MM.1S (cell line): ENCODE data around the gene DOK6.

ENCODE experiments used
- DNase-seq: peaks from one replicate; pipeline ENCODE4 v3.0.0-alpha.2; 2015
- H2AFZ ChIP-seq: fragments of 300-600 bp; sonication (generic); 2 replicates; pipeline ENCODE4 v1.6.0; 2016; ENCODE audit warnings: antibody characterized with exemption, low read length
- H3F3A ChIP-seq: fragments of 300-600 bp; sonication (generic); 2 replicates; pipeline ENCODE4 v1.6.1; 2016; ENCODE audit warnings: mild to moderate bottlenecking, antibody characterized with exemption, low read length, moderate library complexity, mixed read lengths; ENCODE audit not compliant: insufficient read depth
- H3K27ac ChIP-seq: fragments of 300-600 bp; sonication (generic); 2 replicates; pipeline ENCODE4 v1.5.1; 2016; ENCODE audit warnings: mild to moderate bottlenecking, low read length
- H3K27me3 ChIP-seq: fragments of 300-600 bp; sonication (generic); replicated peaks from 2 replicates; pipeline ENCODE4 v1.6.0; 2016; ENCODE audit warnings: low read length; ENCODE audit not compliant: insufficient read depth
- H3K36me3 ChIP-seq: fragments of 300-600 bp; sonication (generic); replicated peaks from 2 replicates; pipeline ENCODE4 v1.6.1; 2016; ENCODE audit warnings: mild to moderate bottlenecking, low read length, mixed read lengths; ENCODE audit not compliant: insufficient read depth
- H3K4me1 ChIP-seq: fragments of 300-600 bp; sonication (generic); 2 replicates; pipeline ENCODE4 v1.6.1; 2016; ENCODE audit warnings: low read length, mixed read lengths
- H3K4me2 ChIP-seq: fragments of 300-600 bp; sonication (generic); 2 replicates; pipeline ENCODE4 v1.6.0; 2016; ENCODE audit warnings: low read depth, low read length
- H3K4me3 ChIP-seq: fragments of 300-600 bp; sonication (generic); 2 replicates; pipeline ENCODE4 v1.5.1; 2016; ENCODE audit warnings: low read length, mixed read lengths
- H3K79me2 ChIP-seq: fragments of 300-600 bp; sonication (generic); 2 replicates; pipeline ENCODE4 v1.6.1; 2016; ENCODE audit warnings: mixed run types, low read length, mixed read lengths
- H3K9ac ChIP-seq: fragments of 300-600 bp; sonication (generic); 2 replicates; pipeline ENCODE4 v1.6.1; 2016; ENCODE audit warnings: low read length, mixed read lengths
- H3K9me2 ChIP-seq: fragments of 300-600 bp; sonication (generic); replicated peaks from 2 replicates; pipeline ENCODE4 v1.6.1; 2016; ENCODE audit warnings: mild to moderate bottlenecking, low read length, mixed read lengths; ENCODE audit not compliant: insufficient read depth
- H3K9me3 ChIP-seq: fragments of 300-600 bp; sonication (generic); replicated peaks from 2 replicates; pipeline ENCODE4 v1.6.1; 2016; ENCODE audit warnings: mild to moderate bottlenecking, low read length, mixed read lengths; ENCODE audit not compliant: insufficient read depth
- H4K20me1 ChIP-seq: fragments of 300-600 bp; sonication (generic); 2 replicates; pipeline ENCODE4 v1.6.1; 2016; ENCODE audit warnings: mild to moderate bottlenecking, low read length, moderate library complexity, mixed read lengths; ENCODE audit not compliant: insufficient read depth
- EZH2 ChIP-seq: fragments of 300-600 bp; sonication (generic); optimal IDR thresholded peaks from 2 replicates; pipeline ENCODE3; 2017; ENCODE audit warnings: low read depth, mild to moderate bottlenecking, antibody characterized with exemption, low read length, mixed read lengths
- EZH2phosphoT487 ChIP-seq: fragments of 300-600 bp; sonication (generic); IDR thresholded peaks from 2 replicates; pipeline ENCODE4 v1.6.1; 2018; ENCODE audit warnings: antibody characterized with exemption, low read length
- TF ChIP-seq, protein P1 (sequence below): fragments of 300-600 bp; sonication (generic); IDR thresholded peaks from 2 replicates; pipeline ENCODE4 v1.5.1; 2016; ENCODE audit warnings: antibody characterized with exemption, low read length, mixed read lengths

The DOK6 gene

DNA sequence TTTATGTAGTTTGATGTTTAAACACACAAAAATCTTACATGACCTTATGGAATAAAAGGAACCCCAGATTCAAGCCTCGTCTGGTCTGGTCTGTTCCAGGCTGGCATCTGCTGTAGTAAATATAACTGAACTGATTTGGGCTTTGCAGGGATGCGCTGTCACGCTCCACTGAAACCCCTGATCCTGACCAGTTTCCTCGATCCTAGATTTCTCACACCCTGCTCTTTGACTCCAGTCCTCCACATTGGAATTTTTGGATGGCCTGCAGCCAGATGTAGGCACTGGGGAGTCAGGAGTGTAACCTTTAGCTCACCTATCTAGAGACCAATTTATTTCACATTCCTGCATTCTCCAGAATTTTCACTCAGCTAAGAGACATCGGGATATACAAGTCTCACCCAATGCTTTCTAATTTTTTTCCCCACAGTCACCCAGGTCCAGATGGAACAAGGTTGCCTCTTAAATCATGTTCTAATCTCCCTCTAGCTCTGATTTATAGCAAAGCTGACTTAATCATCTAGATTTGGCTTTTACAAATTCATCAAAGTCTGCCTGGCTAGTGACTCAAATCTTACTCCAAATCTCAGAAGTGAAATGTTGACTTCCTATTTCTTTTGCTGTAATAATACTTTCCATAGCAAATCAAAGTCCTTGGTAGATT lies 327.4 kb downstream of the DOK6 start:
- H3K4me2 ChIP-seq, result no peak overlapping the region

DNA sequence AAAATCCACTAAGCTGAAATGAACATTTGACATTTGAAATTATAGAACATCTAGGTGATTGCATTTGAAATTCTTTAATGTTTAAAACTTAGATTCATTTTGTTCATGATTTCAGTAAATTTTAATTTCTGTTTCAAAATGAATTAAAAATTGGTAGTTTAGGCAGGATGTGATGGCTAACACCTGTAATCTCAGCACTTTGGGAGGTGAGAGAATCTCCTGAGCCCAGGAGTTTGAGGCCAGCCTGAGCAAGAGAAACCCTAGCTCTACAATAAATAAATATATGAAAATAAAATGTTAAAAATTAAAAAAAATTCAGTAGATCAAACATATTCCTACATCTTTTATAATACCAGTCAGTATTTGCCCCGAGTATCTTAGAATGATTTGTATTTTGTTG lies 330.0 kb downstream of the DOK6 start:
- no peak for DNase-seq
- TF ChIP-seq, protein P1, sequence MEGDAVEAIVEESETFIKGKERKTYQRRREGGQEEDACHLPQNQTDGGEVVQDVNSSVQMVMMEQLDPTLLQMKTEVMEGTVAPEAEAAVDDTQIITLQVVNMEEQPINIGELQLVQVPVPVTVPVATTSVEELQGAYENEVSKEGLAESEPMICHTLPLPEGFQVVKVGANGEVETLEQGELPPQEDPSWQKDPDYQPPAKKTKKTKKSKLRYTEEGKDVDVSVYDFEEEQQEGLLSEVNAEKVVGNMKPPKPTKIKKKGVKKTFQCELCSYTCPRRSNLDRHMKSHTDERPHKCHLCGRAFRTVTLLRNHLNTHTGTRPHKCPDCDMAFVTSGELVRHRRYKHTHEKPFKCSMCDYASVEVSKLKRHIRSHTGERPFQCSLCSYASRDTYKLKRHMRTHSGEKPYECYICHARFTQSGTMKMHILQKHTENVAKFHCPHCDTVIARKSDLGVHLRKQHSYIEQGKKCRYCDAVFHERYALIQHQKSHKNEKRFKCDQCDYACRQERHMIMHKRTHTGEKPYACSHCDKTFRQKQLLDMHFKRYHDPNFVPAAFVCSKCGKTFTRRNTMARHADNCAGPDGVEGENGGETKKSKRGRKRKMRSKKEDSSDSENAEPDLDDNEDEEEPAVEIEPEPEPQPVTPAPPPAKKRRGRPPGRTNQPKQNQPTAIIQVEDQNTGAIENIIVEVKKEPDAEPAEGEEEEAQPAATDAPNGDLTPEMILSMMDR, result no peak
- TF ChIP-seq EZH2phosphoT487, result no peak
- TF ChIP-seq EZH2, result no peak
- no peaks in the 10 kb centered on the region for H4K20me1 ChIP-seq
- no peaks in the 10 kb centered on the region for H3F3A ChIP-seq
- no peaks in the 10 kb centered on the region for H3K9me2 ChIP-seq
- no peaks in the 10 kb centered on the region for H3K27me3 ChIP-seq
- H3K4me1 ChIP-seq, result no peaks in the 10 kb centered on the region
- no peaks in the 10 kb centered on the region for H3K79me2 ChIP-seq
- no peak overlapping the region for H3K27ac ChIP-seq
- no peak overlapping the region for H3K9ac ChIP-seq
- H3K9me3 ChIP-seq, result no peaks in the 10 kb centered on the region
- H2AFZ ChIP-seq, result no peak overlapping the region
- no peaks in the 10 kb centered on the region for H3K36me3 ChIP-seq
- no peak overlapping the region for H3K4me3 ChIP-seq
- no peak overlapping the region for H3K4me2 ChIP-seq

More for the DNA sequence above, 327.4 kb downstream of the DOK6 start:
- TF ChIP-seq, protein P1, result no peak
- TF ChIP-seq EZH2phosphoT487 (no peak), EZH2 (no peak)
- Histone ChIP-seq H3K79me2 (no peaks in the 10 kb centered on the region), H3F3A (no peaks in the 10 kb centered on the region), H3K27me3 (no peaks in the 10 kb centered on the region), H2AFZ (no peak overlapping the region), H3K9ac (no peak overlapping the region), H3K27ac (no peak overlapping the region), H3K9me3 (no peaks in the 10 kb centered on the region), H4K20me1 (no peaks in the 10 kb centered on the region), H3K36me3 (no peaks in the 10 kb centered on the region), H3K4me3 (no peak overlapping the region), H3K9me2 (no peaks in the 10 kb centered on the region), H3K4me1 (no peaks in the 10 kb centered on the region)
- DNase-seq, result no peak

- Histone ChIP-seq H3K27me3 (no peaks in the 10 kb centered on the region), H3K9me3 (no peaks in the 10 kb centered on the region), H3K79me2 (no peaks in the 10 kb centered on the region), H3K36me3 (no peaks in the 10 kb centered on the region), H3K4me2 (no peak overlapping the region), H3K9me2 (no peaks in the 10 kb centered on the region), H3F3A (no peaks in the 10 kb centered on the region), H3K4me1 (no peaks in the 10 kb centered on the region), H3K27ac (no peak overlapping the region), H3K9ac (no peak overlapping the region), H2AFZ (no peak overlapping the region), H3K4me3 (no peak overlapping the region), H4K20me1 (no peaks in the 10 kb centered on the region)
- TF ChIP-seq, protein P1, result no peak
- TF ChIP-seq EZH2phosphoT487 (no peak), EZH2 (no peak)
- no peak for DNase-seq
These were observed 333.8 kb downstream of the DOK6 start for GRCh38 chr18:69734536-69734935.
